Heart right ventricle (tissue), 16 donors: ENCODE measurements around the gene NEDD4. TPM values are rescaled to one million over a fixed set of nuclear protein-coding genes. Genes with fewer than 3 reads are reported as not detected.
"Not testable (repeated sequence)": the region's sequence is repeated elsewhere in the genome, so short reads cannot be mapped to it uniquely, and the experiment has no call there.

Source experiments
- ATAC-seq, 8 donors: fragments of 200-7000 bp; cut with Tn5 transposase; one replicate each; pipeline ENCODE4 v1.9.1; 2020; ENCODE audit warnings: mild to moderate bottlenecking in 8 of 8, moderate library complexity in 8 of 8, moderate number of reproducible peaks in 1 of 8
- DNase-seq, 2 donors: peaks; one replicate each; pipeline ENCODE4 v3.0.0-alpha.2; 2020
- H3K27ac ChIP-seq, 10 donors: fragments of 200-600 bp; sonication (generic) in 2 of 10; one replicate each; pipeline versions ENCODE4 v1.5.0 to v1.8.0; 2020 to 2022; ENCODE audit warnings: mild to moderate bottlenecking in 3 of 10
- H3K27me3 ChIP-seq, 7 donors: fragments of 200-600 bp; one replicate each; pipeline ENCODE4 v1.8.0; 2021 to 2022; ENCODE audit warnings: mild to moderate bottlenecking in 2 of 7
- H3K36me3 ChIP-seq, 9 donors: fragments of 200-600 bp; sonication (generic) in 1 of 9; one replicate each; pipeline versions ENCODE4 v1.5.0 to v1.8.0; 2020 to 2022; ENCODE audit warnings: mild to moderate bottlenecking in 2 of 9
- H3K4me1 ChIP-seq, 9 donors: fragments of 200-600 bp; sonication (generic) in 1 of 9; one replicate each; pipeline versions ENCODE4 v1.5.0 to v1.8.0; 2020 to 2022; ENCODE audit warnings: mild to moderate bottlenecking in 4 of 9
- H3K4me3 ChIP-seq, 10 donors: fragments of 200-600 bp; sonication (generic) in 2 of 10; one replicate each; pipeline versions ENCODE4 v1.5.0 to v1.8.0; 2020 to 2022; ENCODE audit warnings: mild to moderate bottlenecking in 7 of 10, moderate library complexity in 2 of 10
- H3K9me3 ChIP-seq, 11 donors: fragments of 200-600 bp in 10 of 11; sonication (generic) in 2 of 11; one replicate each; pipeline versions ENCODE4 v1.5.0 to v1.8.0; 2013 to 2022; ENCODE audit warnings: mild to moderate bottlenecking in 2 of 11, control low read depth in 1 of 11, moderate library complexity in 1 of 11
- WGBS, 2 donors: extraction: QIAGEN DNeasy Blood & Tissue Kit; methylation state at CpG; one replicate each; pipeline ENCODE4 v1.1.7; 2013; ENCODE audit warnings: inconsistent platforms in 1 of 2; 5-methylcytosine and 5-hydroxymethylcytosine counted together
- intact Hi-C, 10 donors: fragments of 100-400 bp; cut with DNase I; formaldehyde crosslinking; loops; one replicate each; pipeline versions ENCODE4 v1.11.1 to v1.14.2; 2022
- polyA plus RNA-seq, 2 donors: library from polyadenylated mRNA; stranded (reverse); fragments of 200-250 nt; gene quantifications; one replicate each; pipeline ENCODE4 v1.2.3, GENCODE V29; 2013
- total RNA-seq, 10 donors: library from RNA; stranded (reverse); fragmentation: NEBNext Ultra II Directional in 3 of 10; extraction: Animal tissue kit (Norgen Biotek cat#: 25700) in 3 of 10; gene quantifications; one replicate each; pipeline versions ENCODE4 v1.2.1 to v1.2.4, GENCODE V29; 2021 to 2023
- TF ChIP-seq, protein P1 (sequence below), 9 donors: fragments of 200-600 bp; sonication (generic) in 2 of 9; IDR thresholded peaks; one replicate each; pipeline versions ENCODE4 v1.5.0 to v1.8.0; 2021 to 2022; ENCODE audit warnings: antibody characterized with exemption in 9 of 9, mild to moderate bottlenecking in 5 of 9, moderate library complexity in 1 of 9
- donor health status: Arrhythmogenic right ventricular cardiomyopathy.
- donor health status: ischemic (EF 13 %, LVEDD 7.1; RV severe dilation, severe dysfunction).
- donor health status: healthy with polysubstance abuse.
- donor health status: DM: no; HTN: yes; CAD: no.
- donor health status: DM: no; HTN: no; CAD: no.
- donor health status: ischemic (EF 25% LVEDD 6.9; RV normal size, moderate dysfunction).
- donor health status: ischemic (EF 25% LVEDD 5.7; RV mildly dilated, moderate dysfunction).
- donor health status: healthy.
- donor health status: DM: yes; HTN: yes; CAD: no.
- donor health status: Ischemic cardiomyopathy.
- donor health status: ischemic (EF 35%, LVEDD 5.7; RV mildly dilated, moderate dysfunction).
- donor health status: nonischemic (EF 11% LVEDD 7.7; RV severe dilation, severe dysfunction).
- donor health status: DM: yes; HTN: yes; CAD: no.
- donor health status: PGD.
- donor health status: ischemic (EF 29% LVEDD 5.4; RV normal size, mild dysfunction).
- donor health status: nonischemic (EF 23%, LVEDD 6.1; RV moderate dilation, normal function).

The NEDD4 gene
- total and polyA plus RNA-seq, 12 donors, result 3.5 to 11.5 (median 8.7) TPM

GRCh38 chr15:55873024-55873720 lies 120.2 kb downstream of the NEDD4 start:
- H3K27ac ChIP-seq, result peak overlapping the region in 2 of 10 donors; percentile 8 to 27
- peaks cover 0 to 13% (median 0%) of the 10 kb centered on the region in 9 donors for H3K4me1 ChIP-seq
- peaks cover 0 to 7% (median 0%) of the 10 kb centered on the region in 9 donors for H3K36me3 ChIP-seq
- 46 to 50% methylated on average over 4 of the region's 4 CpGs for WGBS, 2 donors
- intact Hi-C loops, result no loop called here
- ATAC-seq (no peak), DNase-seq (no peak)
- no peaks in the 10 kb centered on the region for H3K27me3 ChIP-seq
- H3K4me3 ChIP-seq, result peak overlapping the region in 4 of 10 donors; percentile 5 to 13 (median 13)
- TF ChIP-seq, protein P1, sequence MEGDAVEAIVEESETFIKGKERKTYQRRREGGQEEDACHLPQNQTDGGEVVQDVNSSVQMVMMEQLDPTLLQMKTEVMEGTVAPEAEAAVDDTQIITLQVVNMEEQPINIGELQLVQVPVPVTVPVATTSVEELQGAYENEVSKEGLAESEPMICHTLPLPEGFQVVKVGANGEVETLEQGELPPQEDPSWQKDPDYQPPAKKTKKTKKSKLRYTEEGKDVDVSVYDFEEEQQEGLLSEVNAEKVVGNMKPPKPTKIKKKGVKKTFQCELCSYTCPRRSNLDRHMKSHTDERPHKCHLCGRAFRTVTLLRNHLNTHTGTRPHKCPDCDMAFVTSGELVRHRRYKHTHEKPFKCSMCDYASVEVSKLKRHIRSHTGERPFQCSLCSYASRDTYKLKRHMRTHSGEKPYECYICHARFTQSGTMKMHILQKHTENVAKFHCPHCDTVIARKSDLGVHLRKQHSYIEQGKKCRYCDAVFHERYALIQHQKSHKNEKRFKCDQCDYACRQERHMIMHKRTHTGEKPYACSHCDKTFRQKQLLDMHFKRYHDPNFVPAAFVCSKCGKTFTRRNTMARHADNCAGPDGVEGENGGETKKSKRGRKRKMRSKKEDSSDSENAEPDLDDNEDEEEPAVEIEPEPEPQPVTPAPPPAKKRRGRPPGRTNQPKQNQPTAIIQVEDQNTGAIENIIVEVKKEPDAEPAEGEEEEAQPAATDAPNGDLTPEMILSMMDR (IDR thresholded peaks at IDR 0.05), result no peak
- peaks cover 0 to 13% (median 0%) of the 10 kb centered on the region in 11 donors for H3K9me3 ChIP-seq

- Histone ChIP-seq H3K27ac (peak overlapping the region in 1 of 10 donors; percentile 27), H3K4me1 (peaks cover 0 to 13% (median 0%) of the 10 kb centered on the region in 9 donors), H3K27me3 (no peaks in the 10 kb centered on the region), H3K36me3 (peaks cover 0 to 7% (median 0%) of the 10 kb centered on the region in 9 donors), H3K4me3 (peak overlapping the region in 4 of 10 donors; percentile 5 to 13 (median 13)), H3K9me3 (peaks cover 0 to 10% (median 0%) of the 10 kb centered on the region in 11 donors)
- no peak for ATAC-seq
- TF ChIP-seq, protein P1 (IDR thresholded peaks at IDR 0.05), result no peak
- 62 to 72% methylated on average over 2 of the region's 2 CpGs for WGBS, 2 donors
- DNase-seq, result no peak
- intact Hi-C loops, result no loop called here
Observed at GRCh38 chr15:55872471-55872870, 120.9 kb downstream of the NEDD4 start.

DNA sequence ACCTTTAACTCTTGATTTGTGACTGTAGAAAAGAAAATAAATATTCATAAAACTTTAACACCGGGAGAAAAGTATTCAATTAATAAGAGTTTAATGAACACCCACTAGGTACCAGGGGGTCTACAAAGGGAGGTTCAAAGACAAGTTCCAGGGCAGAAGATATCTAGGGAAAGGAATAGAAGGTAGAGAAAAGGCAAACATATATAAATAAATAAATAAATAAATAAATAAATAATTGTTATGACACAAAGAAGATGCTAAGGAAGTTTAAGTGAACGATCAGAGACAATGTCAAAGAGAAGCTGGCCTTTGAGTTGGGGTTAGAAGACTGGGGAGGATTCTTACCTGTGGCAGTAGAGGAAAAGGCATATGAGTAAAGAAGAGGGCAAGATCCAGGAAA lies 123.8 kb downstream of the NEDD4 start:
- intact Hi-C loops, result no loop called here
- Histone ChIP-seq H3K27ac (no peak overlapping the region), H3K4me1 (peaks cover 0 to 13% (median 0%) of the 10 kb centered on the region in 9 donors), H3K36me3 (peaks cover 0 to 7% (median 0%) of the 10 kb centered on the region in 9 donors), H3K27me3 (no peaks in the 10 kb centered on the region), H3K4me3 (no peak overlapping the region), H3K9me3 (no peaks in the 10 kb centered on the region)
- WGBS, 2 donors, result 67 to 91% methylated on average over 2 of the region's 2 CpGs
- TF ChIP-seq, protein P1 (IDR thresholded peaks at IDR 0.05), result no peak
- ATAC-seq (no peak), DNase-seq (no peak)

- DNase-seq (no peak), ATAC-seq (no peak)
- TF ChIP-seq, protein P1 (IDR thresholded peaks at IDR 0.05), result no peak
- H3K27ac ChIP-seq, result no peak overlapping the region
- H3K27me3 ChIP-seq, result no peaks in the 10 kb centered on the region
- H3K4me3 ChIP-seq, result no peak overlapping the region
- H3K4me1 ChIP-seq, result peaks cover 0 to 13% (median 0%) of the 10 kb centered on the region in 9 donors
- peaks cover 0 to 8% (median 0%) of the 10 kb centered on the region in 9 donors for H3K36me3 ChIP-seq
- WGBS, 2 donors, result 76 to 93% methylated on average over 3 of the region's 3 CpGs
- H3K9me3 ChIP-seq, result no peaks in the 10 kb centered on the region
- intact Hi-C loops, result no loop called here
Observed at GRCh38 chr15:55868707-55869106, 124.7 kb downstream of the NEDD4 start.

DNA sequence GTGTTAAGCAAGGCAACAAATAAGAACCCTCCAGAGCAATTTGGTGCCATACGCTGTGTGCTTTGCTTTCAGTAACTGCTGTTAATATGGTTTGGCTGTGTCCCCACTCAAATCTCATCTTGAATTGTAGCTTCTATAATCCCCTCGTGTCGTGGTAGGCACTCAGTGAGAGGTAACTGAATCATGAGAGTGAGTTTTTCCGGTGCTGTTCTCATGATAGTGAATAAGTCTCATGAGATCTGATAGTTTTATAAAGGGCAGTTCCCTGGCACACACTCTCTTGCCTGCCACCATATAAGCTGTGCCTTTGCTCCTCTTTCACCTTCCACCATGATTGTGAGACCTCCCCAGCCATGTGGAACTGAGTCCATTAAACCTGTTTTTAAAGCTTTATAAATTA lies 125.1 kb downstream of the NEDD4 start:
- H3K27me3 ChIP-seq, H3K36me3 ChIP-seq, ATAC-seq, intact Hi-C loops, H3K9me3 ChIP-seq, H3K4me3 ChIP-seq, H3K27ac ChIP-seq, DNase-seq: not testable (repeated sequence)
- H3K4me1 ChIP-seq, result peaks cover 0 to 11% (median 0%) of the 10 kb centered on the region in 9 donors
- 97 to 98% methylated on average over 4 of the region's 4 CpGs for WGBS, 2 donors
